T-helper 1 cell treated with Interleukin-12 subunit alpha and Interleukin-12 subunit beta and Interleukin-4 antibody, amounts not matched to agents 30 μg/mL and 1 μg/mL, for 36 hours (primary cell): ENCODE data around the gene ZNF407.

Source experiments
- H3K27ac Mint-ChIP-seq: one replicate; pipeline ENCODE4 v1.8.0; 2021; ENCODE audit warnings: mild to moderate bottlenecking, mixed read lengths
- H3K27me3 Mint-ChIP-seq: one replicate; pipeline ENCODE4 v1.8.0; 2021; ENCODE audit warnings: low read depth, mixed read lengths
- H3K36me3 Mint-ChIP-seq: one replicate; pipeline ENCODE4 v1.8.0; 2021; ENCODE audit warnings: low read depth, mixed read lengths
- H3K4me1 Mint-ChIP-seq: one replicate; pipeline ENCODE4 v1.8.0; 2021; ENCODE audit warnings: low read depth, mixed read lengths
- H3K4me3 Mint-ChIP-seq: one replicate; pipeline ENCODE4 v1.8.0; 2021; ENCODE audit warnings: mild to moderate bottlenecking, moderate library complexity, mixed read lengths
- H3K9me3 Mint-ChIP-seq: one replicate; pipeline ENCODE4 v1.8.0; 2021; ENCODE audit warnings: mixed read lengths

The ZNF407 gene

DNA sequence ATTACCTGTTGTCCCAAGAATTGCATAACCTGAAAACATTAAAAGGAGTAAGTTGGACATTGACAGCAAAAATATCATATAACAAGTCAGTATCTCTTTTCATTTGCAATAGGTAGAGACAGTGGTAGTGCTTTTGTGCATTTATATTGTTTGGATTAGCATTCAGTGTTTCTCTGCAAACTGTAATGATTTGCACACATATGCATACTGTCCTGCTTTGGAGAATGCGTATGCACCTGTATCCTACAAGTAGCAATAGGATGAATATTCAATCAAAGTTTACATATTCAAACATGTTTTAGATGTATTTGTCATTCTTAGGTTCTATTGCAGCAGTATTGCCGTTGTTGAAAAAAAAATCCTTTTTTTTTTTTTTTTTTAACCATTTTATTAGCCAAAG lies 201.9 kb downstream of the ZNF407 start:
- Mint-ChIP-seq H3K4me3 (no peak overlapping the region), H3K9me3 (no peaks in the 10 kb centered on the region), H3K4me1 (peaks cover 10% of the 10 kb centered on the region)

DNA sequence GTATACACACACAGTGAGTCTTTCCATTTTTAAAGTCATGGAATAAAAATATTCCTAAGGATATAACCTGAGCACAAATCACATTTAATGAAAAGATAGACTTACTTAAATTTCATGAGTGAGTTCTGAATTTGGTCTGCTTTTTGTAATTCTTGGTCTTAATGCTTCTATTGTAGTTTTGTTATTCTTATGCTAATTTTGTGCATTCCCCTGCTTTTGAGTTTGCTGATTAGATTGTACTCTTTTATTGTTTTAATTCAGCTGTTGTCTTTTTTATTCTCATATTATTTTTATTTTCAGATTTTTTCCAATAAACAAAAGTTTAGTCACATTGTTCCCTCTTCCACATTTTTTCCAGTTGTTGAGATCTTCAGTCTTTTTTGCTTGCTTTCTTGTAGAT lies 202.4 kb downstream of the ZNF407 start:
- no peak overlapping the region for H3K27ac Mint-ChIP-seq
- H3K36me3 Mint-ChIP-seq = no peaks in the 10 kb centered on the region
- no peaks in the 10 kb centered on the region for H3K9me3 Mint-ChIP-seq
- H3K4me3 Mint-ChIP-seq = no peak overlapping the region
- H3K4me1 Mint-ChIP-seq = peaks cover 10% of the 10 kb centered on the region
- no peaks in the 10 kb centered on the region for H3K27me3 Mint-ChIP-seq

More for the DNA sequence above, 201.9 kb downstream of the ZNF407 start:
- Mint-ChIP-seq H3K36me3 (no peaks in the 10 kb centered on the region), H3K27ac (no peak overlapping the region), H3K27me3 (no peaks in the 10 kb centered on the region)

DNA sequence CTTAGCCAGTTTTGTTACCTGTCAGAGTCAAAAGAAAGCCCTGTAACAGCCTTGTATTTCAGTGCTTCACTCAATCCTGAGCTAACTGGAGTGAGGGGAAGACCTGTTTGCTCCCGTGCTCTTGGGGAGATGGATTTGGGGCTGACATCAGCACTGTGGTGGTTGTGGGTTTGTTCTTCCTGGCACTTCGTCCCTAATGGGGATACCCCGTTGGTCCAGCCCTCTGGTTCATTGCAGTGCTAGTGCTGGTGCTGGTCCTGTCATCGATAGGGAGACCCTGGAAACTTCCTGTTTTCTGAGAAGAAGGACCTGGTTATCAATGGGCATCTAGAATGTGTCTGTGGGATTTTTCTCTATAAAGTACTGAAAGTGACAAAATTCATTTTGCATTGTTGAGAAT lies 205.4 kb downstream of the ZNF407 start:
- Mint-ChIP-seq H3K4me3 (no peak overlapping the region), H3K36me3 (no peaks in the 10 kb centered on the region), H3K9me3 (no peaks in the 10 kb centered on the region), H3K27me3 (no peaks in the 10 kb centered on the region), H3K4me1 (peaks cover 9% of the 10 kb centered on the region), H3K27ac (no peak overlapping the region)

DNA sequence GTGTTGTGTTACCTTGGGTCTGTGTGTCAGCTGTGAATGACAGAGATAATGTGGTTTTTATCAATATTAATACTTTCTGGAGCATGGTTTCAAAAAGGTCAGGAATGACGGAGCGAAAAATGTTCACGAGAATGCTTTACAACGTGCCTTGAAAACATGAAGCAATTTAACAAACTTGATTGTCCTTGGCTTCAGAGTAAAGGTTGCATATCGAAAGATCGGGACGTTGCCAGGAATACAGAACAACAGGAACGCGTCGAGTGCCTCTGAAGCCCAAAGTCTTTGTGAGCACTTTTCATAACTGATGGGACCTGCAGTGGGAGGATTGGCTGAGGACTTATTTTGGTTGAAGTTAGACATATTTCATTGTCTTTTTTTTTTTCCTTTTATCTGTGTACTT lies 206.1 kb downstream of the ZNF407 start:
- Mint-ChIP-seq H3K36me3 (no peaks in the 10 kb centered on the region), H3K27me3 (no peaks in the 10 kb centered on the region), H3K4me1 (peaks cover 6% of the 10 kb centered on the region), H3K9me3 (no peaks in the 10 kb centered on the region), H3K4me3 (no peak overlapping the region), H3K27ac (no peak overlapping the region)

DNA sequence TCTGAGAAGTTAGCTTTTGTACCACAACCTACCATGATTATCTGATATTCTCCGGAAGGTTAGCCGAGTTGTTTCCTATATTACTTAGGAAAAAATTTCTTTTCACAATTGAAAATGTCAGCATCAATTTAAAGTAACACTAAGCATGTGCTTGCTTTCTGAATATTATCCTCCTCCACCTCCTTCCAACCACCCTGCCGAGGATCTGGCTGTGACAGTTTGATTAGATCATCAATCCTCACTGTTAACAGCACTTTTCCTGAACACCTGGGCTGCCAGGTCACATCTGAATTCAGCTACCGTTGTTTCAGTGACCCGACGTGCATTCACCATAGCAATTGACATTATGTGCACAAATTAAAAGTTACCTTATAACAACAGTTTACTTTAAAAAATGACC lies 207.0 kb downstream of the ZNF407 start:
- H3K4me1 Mint-ChIP-seq = peaks cover 6% of the 10 kb centered on the region
- no peaks in the 10 kb centered on the region for H3K36me3 Mint-ChIP-seq
- H3K27ac Mint-ChIP-seq = no peak overlapping the region
- no peaks in the 10 kb centered on the region for H3K9me3 Mint-ChIP-seq
- H3K27me3 Mint-ChIP-seq = no peaks in the 10 kb centered on the region
- H3K4me3 Mint-ChIP-seq = no peak overlapping the region

DNA sequence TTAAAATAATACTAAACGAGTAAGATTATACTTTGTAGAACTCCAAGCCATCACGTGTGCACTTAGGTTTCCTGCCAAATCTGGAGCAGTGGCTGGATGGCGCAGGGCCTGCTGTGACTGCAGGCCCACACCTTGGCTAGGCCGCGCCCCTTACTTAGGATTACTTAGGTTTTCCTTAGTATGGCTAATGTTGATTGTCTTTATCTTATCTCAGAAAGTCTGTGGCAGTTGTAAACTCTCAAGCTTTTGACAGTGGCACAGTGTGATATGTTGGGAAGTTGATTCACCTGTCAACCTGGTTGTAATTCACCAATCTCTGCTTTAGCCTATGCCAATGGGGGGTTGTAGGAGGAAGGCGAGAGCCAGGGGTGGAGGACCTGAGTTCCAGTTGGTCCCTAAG lies 208.4 kb downstream of the ZNF407 start:
- Mint-ChIP-seq H3K36me3 (no peaks in the 10 kb centered on the region), H3K27ac (no peak overlapping the region), H3K4me3 (no peak overlapping the region), H3K4me1 (peaks cover 6% of the 10 kb centered on the region), H3K9me3 (no peaks in the 10 kb centered on the region), H3K27me3 (no peaks in the 10 kb centered on the region)

DNA sequence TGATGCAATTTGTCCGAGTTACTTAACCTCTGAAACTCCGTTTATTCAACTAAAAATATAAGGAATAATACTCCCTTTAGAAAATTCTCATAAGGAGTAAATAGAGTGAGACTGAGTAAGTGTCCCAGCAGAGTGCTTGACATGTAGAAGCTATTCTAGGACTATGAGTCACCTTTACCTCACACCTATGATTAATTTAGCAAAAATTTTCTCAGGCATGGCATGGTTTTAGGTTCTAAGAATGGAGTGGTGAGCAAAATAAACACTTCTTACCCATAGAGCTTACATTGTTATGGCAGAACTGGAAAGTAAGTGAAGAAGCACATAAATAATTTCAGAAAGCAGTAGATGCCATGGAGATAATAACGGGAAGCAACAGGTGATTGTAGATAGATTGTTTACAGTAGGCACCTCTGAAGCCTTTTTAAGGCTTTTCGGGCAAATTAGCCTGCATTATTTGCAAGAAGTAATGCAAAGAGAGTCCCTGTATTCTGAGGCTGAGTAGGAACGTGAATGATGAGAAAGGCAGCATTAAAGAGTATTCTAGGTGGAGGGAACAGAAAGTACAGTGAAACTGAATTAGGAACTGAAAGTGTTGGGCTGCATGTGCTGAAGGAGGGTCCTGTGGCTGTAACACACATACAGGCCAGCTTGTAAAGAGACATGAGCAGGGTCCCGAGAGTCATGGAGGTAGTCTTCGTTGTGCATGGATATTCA lies 209.2 kb downstream of the ZNF407 start:
- Mint-ChIP-seq H3K27me3 (no peaks in the 10 kb centered on the region), H3K27ac (no peak overlapping the region), H3K4me1 (peaks cover 6% of the 10 kb centered on the region), H3K9me3 (no peaks in the 10 kb centered on the region), H3K36me3 (no peaks in the 10 kb centered on the region), H3K4me3 (no peak overlapping the region)

DNA sequence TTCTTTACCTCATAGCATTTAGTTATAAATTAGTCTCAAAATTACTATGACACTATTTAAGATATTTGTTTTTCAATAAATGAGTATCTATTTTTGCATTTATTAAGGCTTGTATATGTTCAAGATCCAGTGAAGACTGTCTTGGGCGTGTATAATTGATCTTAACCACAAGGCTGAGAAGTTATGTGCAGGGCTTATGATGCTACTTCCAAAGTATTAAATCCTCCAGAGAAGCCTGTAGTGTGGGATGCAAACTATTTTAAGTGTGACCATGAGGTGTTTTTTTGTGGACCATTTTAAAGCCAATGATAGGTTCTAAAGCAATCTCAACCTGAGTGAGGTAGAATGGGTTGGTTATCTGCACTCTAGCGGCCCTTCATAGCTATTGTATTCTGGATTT lies 219.9 kb downstream of the ZNF407 start:
- no peak overlapping the region for H3K4me3 Mint-ChIP-seq
- H3K4me1 Mint-ChIP-seq = no peaks in the 10 kb centered on the region
- no peak overlapping the region for H3K27ac Mint-ChIP-seq

DNA sequence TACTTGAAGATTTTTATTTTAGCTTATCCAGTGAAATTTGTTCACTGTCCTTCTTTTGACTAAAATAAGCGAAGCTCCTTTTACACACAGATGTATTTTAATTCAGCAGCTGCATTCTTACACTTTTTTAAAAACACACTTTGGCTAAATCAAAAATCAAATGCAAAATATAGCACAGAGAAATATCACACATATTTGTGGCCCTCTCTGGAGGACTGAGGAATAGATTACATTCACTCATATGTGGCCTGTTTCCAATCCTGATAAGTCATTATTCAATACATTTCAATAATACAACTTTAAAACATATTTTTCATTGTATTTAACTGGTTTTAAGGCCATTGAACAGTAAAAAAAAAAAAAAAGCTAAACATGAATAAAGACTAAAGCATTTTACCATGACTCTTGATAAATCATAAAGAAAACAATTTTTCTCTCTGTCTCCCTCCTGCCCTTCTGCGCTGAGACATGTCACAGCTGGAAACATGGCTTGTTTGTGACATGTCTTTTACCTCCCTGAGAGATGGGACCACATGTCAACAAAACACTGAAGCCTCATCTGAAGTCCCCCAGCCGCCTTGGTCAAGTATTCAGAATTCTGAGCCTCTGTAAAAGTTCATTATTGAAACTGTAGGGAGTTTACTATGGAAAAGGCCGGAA lies 221.0 kb downstream of the ZNF407 start:
- H3K4me1 Mint-ChIP-seq = no peaks in the 10 kb centered on the region
- H3K27me3 Mint-ChIP-seq = no peaks in the 10 kb centered on the region
- no peak overlapping the region for H3K27ac Mint-ChIP-seq
- no peak overlapping the region for H3K4me3 Mint-ChIP-seq
- peaks cover 4% of the 10 kb centered on the region for H3K36me3 Mint-ChIP-seq
- peaks cover 4% of the 10 kb centered on the region for H3K9me3 Mint-ChIP-seq

More for the DNA sequence above, 219.9 kb downstream of the ZNF407 start:
- Mint-ChIP-seq H3K36me3 (peaks cover 1% of the 10 kb centered on the region), H3K9me3 (peaks cover 4% of the 10 kb centered on the region), H3K27me3 (no peaks in the 10 kb centered on the region)

DNA sequence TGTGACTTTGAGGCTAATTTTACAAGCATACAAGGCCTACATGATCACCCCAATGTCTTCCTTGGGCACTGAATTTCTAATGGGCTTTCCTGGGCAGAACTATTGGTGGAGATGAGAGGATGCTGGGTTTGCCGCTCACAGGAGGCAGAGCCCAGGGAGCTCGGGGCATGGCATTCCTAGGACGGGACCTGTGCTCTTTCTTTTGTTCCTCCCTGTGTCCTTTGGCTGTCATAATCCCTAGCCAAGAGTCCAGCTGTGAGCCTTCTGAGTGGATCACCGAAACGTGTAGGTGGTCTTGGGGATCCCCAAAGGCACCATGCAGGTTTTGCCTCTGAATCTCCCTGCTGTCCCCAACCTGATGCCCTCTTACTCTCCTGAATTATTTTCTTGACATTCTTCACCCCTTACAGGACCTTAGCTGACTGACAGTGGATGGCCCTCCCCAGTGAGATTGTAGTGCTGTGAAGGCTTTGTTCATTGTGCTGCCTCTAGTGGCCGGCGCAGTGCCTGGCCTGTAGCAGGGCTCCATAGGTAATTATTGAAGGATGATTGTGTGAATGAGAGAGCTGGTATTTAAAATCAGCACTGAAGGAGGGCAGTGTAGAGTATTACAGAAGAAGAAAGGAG lies 221.9 kb downstream of the ZNF407 start:
- Mint-ChIP-seq H3K4me3 (no peak overlapping the region), H3K27me3 (no peaks in the 10 kb centered on the region), H3K9me3 (peaks cover 4% of the 10 kb centered on the region), H3K27ac (no peak overlapping the region), H3K36me3 (peaks cover 4% of the 10 kb centered on the region), H3K4me1 (no peaks in the 10 kb centered on the region)

DNA sequence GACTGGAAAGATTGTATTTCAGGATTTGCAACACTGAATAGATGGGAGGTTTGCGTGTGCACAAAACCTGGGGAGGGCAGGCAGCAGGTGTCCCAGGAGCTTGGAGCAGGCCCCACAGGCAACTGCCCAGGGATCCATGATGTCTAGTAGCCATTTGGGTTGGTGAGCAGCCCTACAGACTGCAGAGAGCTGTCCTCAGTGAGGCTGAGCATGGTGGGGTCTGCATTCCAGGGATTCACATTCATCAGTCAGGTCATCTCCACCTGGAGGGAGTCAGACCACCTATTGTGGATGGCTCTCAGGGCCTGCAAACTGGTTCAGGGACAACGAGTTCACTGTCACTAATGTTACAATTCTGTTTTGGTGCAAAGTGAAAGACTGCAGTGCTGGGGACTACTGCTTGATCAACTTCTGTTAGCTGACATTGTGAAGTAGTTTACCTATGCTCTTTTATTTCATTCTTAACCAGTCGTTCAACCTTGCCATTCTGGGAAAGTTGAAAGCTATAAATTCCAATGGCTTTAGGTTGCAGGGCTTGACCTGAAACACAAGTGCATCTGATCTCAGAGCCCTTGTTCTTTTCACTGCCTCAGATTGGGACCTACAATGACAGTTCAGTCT lies 222.6 kb downstream of the ZNF407 start:
- no peaks in the 10 kb centered on the region for H3K27me3 Mint-ChIP-seq
- H3K36me3 Mint-ChIP-seq = peaks cover 4% of the 10 kb centered on the region
- H3K4me1 Mint-ChIP-seq = no peaks in the 10 kb centered on the region
- H3K27ac Mint-ChIP-seq = no peak overlapping the region
- H3K4me3 Mint-ChIP-seq = no peak overlapping the region
- peaks cover 4% of the 10 kb centered on the region for H3K9me3 Mint-ChIP-seq

DNA sequence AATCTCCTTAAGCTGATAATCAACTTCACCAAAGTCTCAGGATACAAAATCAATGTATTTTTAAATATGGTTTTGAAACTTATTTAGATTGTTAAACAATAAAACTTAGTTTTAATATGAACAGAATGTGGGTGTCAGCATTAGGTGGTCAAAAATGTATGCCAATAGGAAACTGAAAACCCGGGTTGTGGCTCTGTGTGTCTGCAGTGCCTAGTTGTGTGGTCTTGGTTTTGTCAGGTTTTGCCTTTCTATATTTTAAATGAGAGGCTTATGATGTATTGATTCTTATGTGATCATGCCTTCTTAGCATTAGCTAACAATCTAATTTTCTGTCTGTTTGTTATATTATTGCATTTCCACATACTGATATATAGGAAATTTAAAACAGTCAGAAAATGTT lies 227.8 kb downstream of the ZNF407 start:
- peaks cover 4% of the 10 kb centered on the region for H3K36me3 Mint-ChIP-seq
- H3K9me3 Mint-ChIP-seq = peaks cover 4% of the 10 kb centered on the region
- H3K4me1 Mint-ChIP-seq = no peaks in the 10 kb centered on the region
- no peak overlapping the region for H3K4me3 Mint-ChIP-seq
- H3K27me3 Mint-ChIP-seq = no peaks in the 10 kb centered on the region
- no peak overlapping the region for H3K27ac Mint-ChIP-seq

DNA sequence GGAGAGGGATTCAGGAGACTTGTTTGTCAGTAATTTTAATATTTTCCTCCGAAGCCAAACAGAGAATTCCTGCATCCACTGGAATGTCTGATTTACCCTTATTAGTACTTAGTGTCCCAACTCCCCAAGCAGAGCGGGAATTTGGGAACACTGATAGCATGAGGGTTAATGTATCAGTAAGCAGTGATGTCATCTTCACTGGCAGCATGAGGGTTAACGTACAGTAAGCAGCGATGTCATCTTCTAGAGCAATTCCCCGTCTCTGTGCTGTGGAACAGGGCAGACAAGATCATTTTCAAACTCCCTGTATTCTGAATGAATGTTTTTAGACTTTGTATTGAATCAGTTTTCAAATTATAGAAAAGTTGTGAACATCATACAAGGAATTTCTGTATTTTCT lies 228.9 kb downstream of the ZNF407 start:
- Mint-ChIP-seq H3K36me3 (peaks cover 3% of the 10 kb centered on the region), H3K27ac (no peak overlapping the region), H3K4me1 (no peaks in the 10 kb centered on the region), H3K4me3 (no peak overlapping the region), H3K27me3 (no peaks in the 10 kb centered on the region), H3K9me3 (no peaks in the 10 kb centered on the region)

DNA sequence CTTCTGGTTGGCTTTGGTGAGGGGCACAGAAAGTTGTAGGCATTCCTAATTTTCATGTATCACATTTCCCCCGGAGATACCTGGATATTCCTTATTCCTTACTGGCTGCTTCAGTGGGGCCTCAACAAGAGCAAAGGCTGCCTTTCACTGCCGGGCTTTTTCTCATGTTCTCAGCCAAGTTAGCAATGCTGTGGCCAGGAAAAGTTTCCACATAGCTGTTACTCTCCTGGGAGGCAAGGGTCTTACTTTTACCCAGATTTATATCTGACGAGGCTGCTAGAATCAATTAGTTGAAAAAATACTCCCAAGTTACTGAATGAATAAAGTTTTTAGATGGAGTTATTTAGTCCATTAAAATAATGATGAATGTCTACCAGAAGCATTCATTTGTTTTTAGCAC lies 230.5 kb downstream of the ZNF407 start:
- Mint-ChIP-seq H3K9me3 (no peaks in the 10 kb centered on the region), H3K27ac (no peak overlapping the region), H3K27me3 (no peaks in the 10 kb centered on the region), H3K36me3 (peaks cover 2% of the 10 kb centered on the region), H3K4me1 (peaks cover 6% of the 10 kb centered on the region), H3K4me3 (no peak overlapping the region)
